NCI-H2081 (cell line): Measurements from ENCODE around the gene GPR146.

Experiments
- DNase-seq, 2 experiments: peaks; one replicate each; lab custom pipeline; 2025; lab: John Stamatoyannopoulos, UW

GPR146 gene

DNA sequence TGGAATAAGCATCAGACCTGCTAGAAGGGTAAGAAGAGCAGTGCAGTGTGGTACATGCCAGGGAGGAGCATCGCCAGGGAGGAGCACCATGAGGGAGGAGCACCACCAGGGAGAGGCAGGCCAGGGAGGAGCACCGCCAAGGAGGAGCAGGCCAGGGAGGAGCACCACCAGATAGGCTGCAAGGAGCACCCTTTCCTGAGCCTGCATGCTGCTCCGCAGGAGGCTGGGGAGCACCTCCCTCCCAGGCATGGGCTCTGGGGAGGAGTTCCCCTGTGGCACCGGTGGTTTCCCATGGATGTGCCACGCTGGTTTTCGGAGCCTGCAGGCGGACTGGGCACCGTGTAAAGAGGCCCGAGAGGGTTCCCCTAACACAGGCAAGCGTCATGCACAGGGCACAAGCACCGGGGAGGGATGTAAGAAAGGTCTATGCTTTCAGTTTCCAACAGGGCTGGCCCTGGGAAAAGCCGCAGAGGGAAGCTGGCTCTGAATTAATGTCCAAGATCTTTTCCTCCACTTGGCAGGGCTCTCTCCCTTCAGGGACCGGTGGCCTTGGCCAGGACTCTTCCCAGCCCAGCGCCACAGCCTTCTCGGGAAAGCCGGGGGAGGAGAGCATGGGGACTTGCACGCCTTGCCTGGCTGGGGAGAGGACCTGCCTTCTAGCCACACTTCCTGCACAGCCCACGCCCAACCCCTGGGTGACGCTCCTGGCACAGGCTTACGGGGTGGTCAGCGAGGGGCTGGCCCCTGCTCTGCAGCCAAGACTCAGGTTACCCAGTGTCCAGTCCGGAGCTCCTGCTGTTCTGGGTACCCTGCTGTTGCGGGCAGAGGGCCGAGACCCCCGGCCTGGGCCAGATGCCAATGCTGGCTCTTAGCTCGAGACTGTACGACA, 32.1 kb downstream of the GPR146 start:
- DNase-seq: no peak

DNA sequence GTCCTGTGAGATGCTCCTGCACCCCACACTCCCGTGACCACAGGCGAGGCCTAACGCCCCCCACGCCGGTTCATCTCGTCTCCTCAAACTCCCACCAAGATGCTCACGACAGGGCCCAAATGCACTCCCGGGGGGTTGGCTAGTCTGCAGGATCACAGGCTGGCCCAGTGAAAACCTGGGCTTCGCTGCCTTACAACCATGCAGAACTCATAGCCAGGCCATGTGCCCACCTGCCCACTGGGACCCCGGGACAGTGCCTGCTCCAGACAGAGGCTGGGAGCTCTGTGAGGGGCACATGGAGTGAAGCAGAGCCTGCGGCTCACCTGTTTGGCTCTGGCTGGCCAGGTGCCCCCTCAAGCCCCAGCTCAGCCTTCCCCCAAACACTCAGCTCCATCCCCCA, 34.2 kb downstream of the GPR146 start:
- DNase-seq: no peak

- no peak for DNase-seq
These were observed 34.6 kb downstream of the GPR146 start for GRCh38 chr7:1078985-1079384.

DNA sequence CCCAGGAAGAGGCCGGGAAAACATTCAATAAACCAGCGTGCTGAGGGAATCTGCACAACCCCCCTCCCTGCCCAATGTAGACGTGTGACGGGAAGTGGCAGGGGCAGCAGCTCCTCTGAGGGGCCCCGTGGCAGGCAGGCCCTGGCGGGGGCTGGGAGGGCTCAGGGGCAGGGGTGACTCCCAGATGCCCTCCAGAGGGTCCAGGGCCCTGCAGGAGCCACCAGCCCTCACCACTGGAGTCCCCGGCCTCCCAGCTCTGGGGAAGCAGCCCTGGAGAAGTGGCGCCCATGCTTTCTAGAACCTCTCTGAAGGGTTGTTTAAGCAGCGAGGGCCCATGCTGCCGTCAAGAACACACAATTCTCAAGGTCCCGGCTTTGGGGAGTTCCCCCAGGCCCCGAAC, 35.2 kb downstream of the GPR146 start:
- DNase-seq: no peak

DNA sequence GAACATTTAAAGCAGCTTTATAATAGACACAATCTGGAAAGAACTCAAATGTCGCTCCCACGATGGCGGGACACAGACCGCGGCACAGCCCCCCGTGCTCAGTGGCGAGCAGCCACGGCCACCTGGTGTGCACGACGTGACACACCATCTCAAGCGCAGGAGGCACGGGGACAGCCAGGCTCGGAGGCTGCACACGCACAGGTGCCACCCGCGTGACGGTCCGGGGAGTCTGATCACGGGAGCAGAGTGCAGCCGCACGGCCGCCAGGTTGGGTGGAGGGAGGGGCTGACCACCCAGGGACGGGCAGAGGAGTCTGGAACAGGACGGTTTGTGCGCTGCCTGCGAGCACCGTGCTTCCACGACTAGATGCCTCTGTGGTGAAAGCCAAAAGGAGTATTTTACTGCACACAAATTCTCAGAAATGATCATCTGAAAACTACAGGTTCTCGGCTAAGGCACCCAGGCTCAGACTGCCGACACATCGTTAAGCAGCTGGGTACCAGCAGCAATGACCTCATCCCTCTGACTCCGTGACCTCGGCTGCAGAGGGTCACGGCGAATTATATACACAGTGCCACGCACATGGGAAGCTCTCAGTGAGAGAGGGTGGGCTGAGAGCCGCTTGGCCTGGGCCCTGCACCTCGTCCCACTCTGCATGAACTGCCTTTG, 36.0 kb downstream of the GPR146 start:
- no peak for DNase-seq

GRCh38 chr7:1080921-1081255, 36.5 kb downstream of the GPR146 start:
- no peak for DNase-seq

DNA sequence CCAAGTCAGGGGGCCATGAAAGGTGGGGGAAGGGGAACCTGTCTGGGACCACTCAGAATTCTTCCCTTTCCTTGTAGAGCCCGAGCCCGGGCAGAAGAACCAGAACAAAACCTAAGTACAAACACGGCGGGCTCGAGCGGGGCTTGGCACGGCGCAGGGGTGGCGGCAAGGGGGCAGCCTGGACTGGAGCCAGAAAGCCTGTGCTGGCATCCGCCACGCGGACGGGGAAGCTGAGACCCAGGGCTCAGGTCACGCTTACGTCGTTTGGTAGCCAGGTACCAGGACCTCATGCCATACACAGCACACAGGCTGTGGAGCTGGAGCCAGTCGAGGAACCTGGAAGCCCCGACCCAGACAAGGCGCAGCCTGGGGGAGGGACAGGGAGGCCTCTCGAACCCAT, 37.0 kb downstream of the GPR146 start:
- DNase-seq: no peak

DNA sequence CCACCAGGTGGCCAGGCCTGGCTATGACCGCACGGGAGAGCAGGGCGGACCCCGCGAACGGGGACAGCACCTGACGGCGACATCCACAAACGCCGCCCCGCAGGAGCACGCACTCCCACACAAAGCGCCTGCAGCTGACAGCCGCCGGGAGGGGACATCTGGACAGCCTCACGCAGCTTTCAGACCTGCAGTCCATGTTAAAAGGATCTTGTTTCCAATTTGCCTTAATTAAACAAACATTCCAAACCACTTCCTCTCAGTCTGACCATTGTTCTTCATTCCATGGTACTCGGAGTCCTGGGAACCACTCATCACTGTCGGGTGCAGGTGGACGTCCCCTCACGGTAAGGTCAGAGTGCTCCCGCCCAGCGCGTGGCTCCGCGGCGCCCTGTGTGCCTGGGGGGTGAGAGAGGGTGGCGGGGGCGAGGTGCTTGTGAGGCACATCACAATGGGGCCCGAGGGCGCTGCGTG, 37.6 kb downstream of the GPR146 start:
- DNase-seq: peak; percentile 15 to 39

DNA sequence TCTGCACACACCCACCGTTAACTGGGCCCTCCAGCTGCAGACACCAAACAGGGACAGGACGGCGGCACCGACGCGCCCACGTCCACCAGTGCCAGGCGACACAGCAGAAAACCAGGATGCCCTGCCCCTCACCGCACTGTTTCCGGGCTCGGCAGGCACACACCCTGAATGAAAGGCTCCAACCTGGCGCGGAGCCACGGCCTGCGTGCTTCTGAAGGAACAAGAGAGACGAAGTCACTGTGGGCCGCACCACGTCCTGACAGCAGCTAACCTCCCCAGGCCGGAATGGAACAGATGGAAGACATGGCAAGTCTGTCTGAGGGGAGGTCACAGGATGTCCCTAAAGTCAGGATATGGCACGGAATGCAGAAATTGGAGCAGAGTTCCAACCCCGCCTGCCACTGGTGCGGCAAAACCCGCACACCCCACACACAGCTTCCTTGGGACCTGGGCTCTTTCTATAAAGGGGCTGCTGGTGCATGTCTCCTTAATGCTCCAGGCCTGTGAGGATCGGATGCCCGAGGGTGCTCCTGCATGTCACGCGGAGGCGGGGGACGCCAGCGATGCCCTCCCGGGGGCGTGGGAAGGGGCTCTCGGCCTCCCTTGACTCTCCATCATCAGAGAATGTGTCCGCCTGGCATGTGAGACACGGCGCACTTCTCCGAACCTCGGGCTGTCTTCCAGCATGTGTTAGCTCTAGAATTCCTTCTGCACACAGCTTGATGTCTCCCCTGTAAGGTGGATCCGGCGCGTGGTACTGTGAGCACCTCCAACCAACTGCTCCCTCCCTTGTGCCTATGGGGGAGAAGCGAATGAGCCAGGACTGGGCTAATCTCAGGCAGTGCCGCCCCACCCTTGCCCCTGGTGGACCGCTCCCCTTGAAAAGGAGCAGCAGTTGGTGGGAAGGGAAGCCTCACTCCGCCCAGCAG, 39.6 kb downstream of the GPR146 start:
- DNase-seq: no peak

- no peak for DNase-seq
These were observed 40.9 kb downstream of the GPR146 start for GRCh38 chr7:1085266-1085665.

GRCh38 chr7:1085910-1086421, 41.6 kb downstream of the GPR146 start:
- no peak for DNase-seq

GRCh38 chr7:1086588-1087464, 42.5 kb downstream of the GPR146 start:
- DNase-seq: no peak

DNA sequence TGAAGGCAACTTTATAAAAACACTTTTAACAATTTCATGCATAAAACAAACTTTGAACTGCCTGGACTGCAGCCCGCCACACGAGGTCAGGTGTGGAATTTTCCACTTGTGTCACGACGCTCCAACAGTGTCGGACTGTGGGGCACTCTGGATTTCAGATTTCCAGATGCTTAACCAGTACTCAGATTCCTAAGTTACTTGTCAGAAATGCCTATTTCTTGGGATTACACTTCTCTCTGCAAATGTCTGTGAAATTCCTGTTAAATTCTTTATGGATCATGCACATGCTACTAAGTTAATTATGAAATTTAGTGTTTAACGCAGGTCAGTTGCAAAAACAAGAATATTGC, 43.1 kb downstream of the GPR146 start:
- no peak for DNase-seq

GRCh38 chr7:1087952-1088920, 43.9 kb downstream of the GPR146 start, which contains the start of gene GPER1:
GPER1 (plus strand) TSS chr7:1088113; CDS start chr7:1091729, 3,616 bp downstream.
- no peak for DNase-seq

- DNase-seq: no peak
These were observed 45.9 kb downstream of the GPR146 start for GRCh38 chr7:1090236-1090635.

- DNase-seq: no peak
These were observed 46.6 kb downstream of the GPR146 start for GRCh38 chr7:1090686-1091643.

- no peak for DNase-seq
These were observed 47.3 kb downstream of the GPR146 start for GRCh38 chr7:1091644-1092027.

DNA sequence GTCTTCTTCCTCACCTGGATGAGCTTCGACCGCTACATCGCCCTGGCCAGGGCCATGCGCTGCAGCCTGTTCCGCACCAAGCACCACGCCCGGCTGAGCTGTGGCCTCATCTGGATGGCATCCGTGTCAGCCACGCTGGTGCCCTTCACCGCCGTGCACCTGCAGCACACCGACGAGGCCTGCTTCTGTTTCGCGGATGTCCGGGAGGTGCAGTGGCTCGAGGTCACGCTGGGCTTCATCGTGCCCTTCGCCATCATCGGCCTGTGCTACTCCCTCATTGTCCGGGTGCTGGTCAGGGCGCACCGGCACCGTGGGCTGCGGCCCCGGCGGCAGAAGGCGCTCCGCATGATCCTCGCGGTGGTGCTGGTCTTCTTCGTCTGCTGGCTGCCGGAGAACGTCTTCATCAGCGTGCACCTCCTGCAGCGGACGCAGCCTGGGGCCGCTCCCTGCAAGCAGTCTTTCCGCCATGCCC, 47.9 kb downstream of the GPR146 start:
- no peak for DNase-seq
